ENCODE measurements around the gene GRXCR1. TPM values are rescaled to one million over a fixed set of nuclear protein-coding genes. Genes with fewer than 3 reads are reported as not detected.
A peak's percentile ranks its signal among the peaks of the same experiment; 100 is the strongest.

Gene GRXCR1
- total and polyA plus RNA-seq, 2 experiments from 2014 or later, result not detected

- DNase-seq (ENCODE audit: low spot score) (no peak), ATAC-seq (no peak)
- no peaks in the 10 kb centered on the region for H3K36me3 Mint-ChIP-seq (ENCODE audit: low read depth)
- H3K9me3 Mint-ChIP-seq, result no peaks in the 10 kb centered on the region
- H3K4me1 Mint-ChIP-seq, result no peaks in the 10 kb centered on the region
- Histone ChIP-seq H3F3A (replicated peaks; ENCODE audit: low read depth) (no peaks in the 10 kb centered on the region), H2AFZ (no peak overlapping the region), H3K27me3 (ENCODE audit: insufficient read depth) (no peaks in the 10 kb centered on the region), H3K4me2 (no peak overlapping the region), H3K9me2 (ENCODE audit: insufficient read depth) (0 out of 2 replicates have a peak, but pooled peaks cover 7% of the 10 kb centered on the region), H3K4me1 (ENCODE audit: insufficient read depth) (no peaks in the 10 kb centered on the region), H3K27ac (ENCODE audit: low read depth) (no peak overlapping the region), H3K36me3 (ENCODE audit: insufficient read depth) (no peaks in the 10 kb centered on the region), H3K4me3 (no peak overlapping the region), H3K79me2 (replicated peaks; ENCODE audit: insufficient read depth) (no peaks in the 10 kb centered on the region), H4K20me1 (replicated peaks; ENCODE audit: insufficient read depth) (no peaks in the 10 kb centered on the region)
- H3K27ac Mint-ChIP-seq, result no peak overlapping the region
- no peak overlapping the region for H3K4me3 Mint-ChIP-seq
- H3K27me3 Mint-ChIP-seq (ENCODE audit: insufficient read depth, low read depth, poor library complexity), result peaks cover 2% of the 10 kb centered on the region
- TF ChIP-seq EZH2 (IDR thresholded peaks at IDR 0.05; ENCODE audit: low read depth, unreplicated experiment) (no peak), ETS1 (IDR thresholded peaks at IDR 0.05) (no peak), NANOG (IDR thresholded peaks at IDR 0.05; ENCODE audit: borderline replicate concordance) (no peak), REST (IDR thresholded peaks at IDR 0.05; ENCODE audit: unreplicated experiment) (no peak), CTCF (conservative IDR thresholded peaks at IDR 0.05; ENCODE audit: low read depth in 2 of 2) (no peak), STAT1 (IDR thresholded peaks at IDR 0.05; ENCODE audit: unreplicated experiment) (no peak), JUNB (IDR thresholded peaks at IDR 0.05; ENCODE audit: unreplicated experiment) (no peak)
These were observed 48.8 kb upstream of the GRXCR1 start for GRCh38 chr4:42843694-42844093.

DNA sequence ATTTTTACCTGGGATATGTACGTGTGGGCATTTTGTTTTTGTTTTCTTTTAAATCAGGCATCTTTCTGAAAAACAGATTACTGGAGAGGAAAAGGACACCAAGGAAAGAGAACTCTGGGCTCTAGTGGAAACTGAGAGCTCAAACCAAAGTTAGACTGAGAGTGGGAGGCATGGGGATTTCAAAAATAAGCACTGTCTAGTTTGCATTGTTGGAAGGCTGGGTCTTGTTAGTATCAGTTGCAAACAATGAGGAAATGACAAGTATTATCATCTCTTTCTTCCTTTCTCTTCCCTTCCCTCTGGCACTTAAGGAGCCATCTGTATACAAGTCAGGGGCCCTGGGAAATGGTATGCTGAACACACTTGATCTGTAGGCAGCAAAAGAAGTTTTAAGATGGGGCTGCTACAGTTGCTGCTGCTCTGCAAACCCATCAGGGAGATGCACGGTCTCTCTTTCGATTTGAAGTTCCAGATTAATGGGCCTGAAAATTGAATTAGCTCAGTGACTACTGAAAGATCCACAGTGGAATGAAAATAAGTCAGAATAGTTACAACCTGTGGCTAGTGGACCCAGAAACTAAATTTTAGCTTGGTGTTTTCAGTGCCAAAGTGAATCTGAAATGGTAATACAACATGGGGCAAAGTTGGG, 48.0 kb upstream of the GRXCR1 start:
- Histone ChIP-seq H3K4me2 (no peak overlapping the region), H3K4me3 (no peak overlapping the region), H3K79me2 (replicated peaks; ENCODE audit: insufficient read depth) (no peaks in the 10 kb centered on the region), H3K36me3 (ENCODE audit: insufficient read depth) (no peaks in the 10 kb centered on the region), H3K27me3 (ENCODE audit: insufficient read depth) (no peaks in the 10 kb centered on the region), H4K20me1 (replicated peaks; ENCODE audit: insufficient read depth) (no peaks in the 10 kb centered on the region), H2AFZ (peak overlapping the region; percentile 40; the same call in 1 of the 2 replicates), H3K27ac (ENCODE audit: low read depth) (no peak overlapping the region), H3K4me1 (ENCODE audit: insufficient read depth) (no peaks in the 10 kb centered on the region), H3F3A (replicated peaks; ENCODE audit: low read depth) (no peaks in the 10 kb centered on the region), H3K9me2 (ENCODE audit: insufficient read depth) (0 out of 2 replicates have a peak, but pooled peaks cover under 1% of the 10 kb centered on the region)
- peaks cover under 1% of the 10 kb centered on the region; the same call in 1 of the 3 replicates for H3K9me3 Mint-ChIP-seq
- H3K27ac Mint-ChIP-seq, result no peak overlapping the region
- H3K27me3 Mint-ChIP-seq (ENCODE audit: insufficient read depth, low read depth, poor library complexity), result peaks cover 2% of the 10 kb centered on the region
- DNase-seq (ENCODE audit: low spot score) (no peak), ATAC-seq (no peak)
- no peaks in the 10 kb centered on the region for H3K4me1 Mint-ChIP-seq
- H3K36me3 Mint-ChIP-seq (ENCODE audit: low read depth), result no peaks in the 10 kb centered on the region
- no peak overlapping the region for H3K4me3 Mint-ChIP-seq
- no peak for TF ChIP-seq CTCF (conservative IDR thresholded peaks at IDR 0.05; ENCODE audit: low read depth in 2 of 2)
- TF ChIP-seq CREB1 (CRISPR knock-in tag; IDR thresholded peaks at IDR 0.05; ENCODE audit: low read depth), result no peak
- no peak for TF ChIP-seq ZNF114 (CRISPR knock-in tag; IDR thresholded peaks at IDR 0.05)
- TF ChIP-seq EZH2phosphoT487 (IDR thresholded peaks at IDR 0.05; ENCODE audit: unreplicated experiment), result no peak
- no peak for TF ChIP-seq REST (IDR thresholded peaks at IDR 0.05; ENCODE audit: unreplicated experiment)
- TF ChIP-seq ZNF331 (CRISPR knock-in tag; IDR thresholded peaks at IDR 0.05; ENCODE audit: low read depth), result no peak
- no peak for TF ChIP-seq POLR2AphosphoS5 (IDR thresholded peaks at IDR 0.05; ENCODE audit: low read depth)
